HepG2 (cell line): ENCODE results near the gene FRMD4B. TPM values are rescaled to one million over a fixed set of nuclear protein-coding genes. Genes with fewer than 3 reads are reported as not detected.

ENCODE experiments used
- ARNT ChIP-seq: fragments of 450-650 bp; IDR thresholded peaks from 2 replicates; pipeline ENCODE4 v1.6.1; 2017
- CSRNP2 ChIP-seq: sonication (generic); formaldehyde crosslinking; conservative IDR thresholded peaks from 2 replicates; pipeline ENCODE4 v1.8.0; 2022; ENCODE audit warnings: low read depth, missing genetic modification reagents
- HBP1 ChIP-seq: IDR thresholded peaks from 2 replicates; pipeline ENCODE4 v1.6.1; 2016; ENCODE audit warnings: low read depth, control low read depth
- MAZ ChIP-seq, 2 experiments: sonication (generic) in 1 of 2; formaldehyde crosslinking in 1 of 2; IDR thresholded peaks; 2 replicates each; pipeline versions ENCODE4 v1.5.0 to v1.6.1; 2012 to 2020; ENCODE audit warnings: low read depth in 2 of 2, mild to moderate bottlenecking in 2 of 2, borderline replicate concordance in 1 of 2, improper control_type of control experiment in 1 of 2, low read length in 1 of 2, missing genetic modification reagents in 1 of 2, moderate library complexity in 1 of 2
- POLR2G ChIP-seq: fragments of 200-400 bp; formaldehyde crosslinking; IDR thresholded peaks from 2 replicates; pipeline ENCODE4 v1.6.1; 2018; ENCODE audit warnings: mild to moderate bottlenecking, low read depth, low read length, moderate library complexity
- PREB ChIP-seq: sonication (generic); formaldehyde crosslinking; IDR thresholded peaks from 2 replicates; pipeline ENCODE4 v1.4.0; 2020; ENCODE audit warnings: missing genetic modification reagents
- RAD21 ChIP-seq: fragments of 450-650 bp; formaldehyde crosslinking; IDR thresholded peaks from 2 replicates; pipeline ENCODE4 v1.5.0; 2020; ENCODE audit warnings: mild to moderate bottlenecking
- SMAD9 ChIP-seq: sonication (generic); formaldehyde crosslinking; IDR thresholded peaks from 2 replicates; pipeline ENCODE4 v1.5.1; 2020; ENCODE audit warnings: mild to moderate bottlenecking, missing genetic modification reagents
- SRSF9 ChIP-seq: fragments of 200-400 bp; formaldehyde crosslinking; IDR thresholded peaks from 2 replicates; pipeline ENCODE4 v1.6.1; 2018; ENCODE audit warnings: borderline replicate concordance, mild to moderate bottlenecking, low read depth, low read length; ENCODE audit not compliant: insufficient read depth, poor library complexity, severe bottlenecking
- TRIM24 ChIP-seq: sonication (generic); formaldehyde crosslinking; IDR thresholded peaks from 2 replicates; pipeline ENCODE4 v1.8.0; 2022; ENCODE audit warnings: mild to moderate bottlenecking, missing genetic modification reagents
- ZBTB14 ChIP-seq: sonication (generic); formaldehyde crosslinking; IDR thresholded peaks from 2 replicates; pipeline ENCODE4 v1.4.0; 2020; ENCODE audit warnings: missing genetic modification reagents
- ZBTB42 ChIP-seq: sonication (generic); formaldehyde crosslinking; IDR thresholded peaks from 2 replicates; pipeline ENCODE4 v1.5.0; 2020; ENCODE audit warnings: mild to moderate bottlenecking, missing genetic modification reagents
- ZNF180 ChIP-seq: sonication (generic); formaldehyde crosslinking; IDR thresholded peaks from 2 replicates; pipeline ENCODE4 v1.4.0; 2020; ENCODE audit warnings: low read depth, missing genetic modification reagents, borderline replicate concordance
- ZNF510 ChIP-seq: sonication (generic); formaldehyde crosslinking; IDR thresholded peaks from 2 replicates; pipeline ENCODE4 v1.4.0; 2020; ENCODE audit warnings: low read depth, mild to moderate bottlenecking, missing genetic modification reagents
- ZNF547 ChIP-seq: sonication (generic); formaldehyde crosslinking; IDR thresholded peaks from 2 replicates; pipeline ENCODE4 v1.5.1; 2020; ENCODE audit warnings: mild to moderate bottlenecking, missing genetic modification reagents
- ZNF614 ChIP-seq: IDR thresholded peaks from 2 replicates; pipeline ENCODE4 v1.6.1; 2018; ENCODE audit warnings: missing biosample characterization, missing genetic modification reagents, inconsistent platforms, borderline replicate concordance
- ZNF800 ChIP-seq: sonication (generic); formaldehyde crosslinking; IDR thresholded peaks from 2 replicates; pipeline ENCODE4 v1.4.0; 2020; ENCODE audit warnings: missing genetic modification reagents
- ZNF891 ChIP-seq: sonication (generic); formaldehyde crosslinking; IDR thresholded peaks from 2 replicates; pipeline ENCODE4 v1.5.0; 2020; ENCODE audit warnings: mild to moderate bottlenecking, missing genetic modification reagents
- ZSCAN5A ChIP-seq: sonication (generic); formaldehyde crosslinking; IDR thresholded peaks from 2 replicates; pipeline ENCODE4 v1.8.0; 2022; ENCODE audit warnings: mild to moderate bottlenecking, missing genetic modification reagents, borderline replicate concordance
- polyA plus RNA-seq, 8 experiments: library from polyadenylated mRNA; depleted of rRNA in 3 of 8; stranded (reverse) in 7 of 8; unstranded in 1 of 8; fragments of >200 nt; fragmentation: Illumina TruSeq in 4 of 8; extraction: Trizol in 4 of 8; gene quantifications; 2 replicates each; pipeline versions ENCODE4 v1.2.1 to v1.2.3, GENCODE V29; 2011 to 2016; ENCODE audit warnings: low read depth in 4 of 8, missing spikeins in 1 of 8, mixed read lengths in 1 of 8; ENCODE audit not compliant: insufficient read depth in 1 of 8
- total RNA-seq, 5 experiments: library from RNA; depleted of rRNA; stranded (reverse); fragments of >200 nt; fragmentation: Illumina TruSeq; extraction: Trizol; gene quantifications; 2 replicates each; pipeline ENCODE4 v1.2.3, GENCODE V29; 2016; ENCODE audit warnings: low read depth in 1 of 5

Gene FRMD4B
- total and polyA plus RNA-seq, 2 of the 13 experiments (the other 11 are each of a cell fraction or from before 2014, with no cell fraction given): 3.0 to 3.3 TPM

GRCh38 chr3:69306239-69307185, 79.4 kb downstream of the FRMD4B start (continued):
- TF ChIP-seq ZSCAN5A (CRISPR knock-in tag) (no peak), SRSF9 (no peak), POLR2G (no peak), ZNF547 (CRISPR knock-in tag) (no peak), CSRNP2 (CRISPR knock-in tag) (no peak), MAZ (IDR thresholded peaks at IDR 0.05; ENCODE audit: borderline replicate concordance, low read depth, low read length) (no peak), MAZ (CRISPR knock-in tag; IDR thresholded peaks at IDR 0.05; ENCODE audit: low read depth) (no peak), ZBTB14 (CRISPR knock-in tag) (no peak), ARNT (no peak), HBP1 (no peak), RAD21 (peak; percentile 86), ZNF180 (CRISPR knock-in tag) (no peak), ZNF800 (CRISPR knock-in tag) (no peak), ZBTB42 (CRISPR knock-in tag) (no peak), PREB (no peak), ZNF614 (CRISPR knock-in tag) (no peak), ZNF891 (CRISPR knock-in tag) (no peak), TRIM24 (CRISPR knock-in tag) (no peak), ZNF510 (no peak), SMAD9 (CRISPR knock-in tag) (no peak)
